CD8-positive, alpha-beta memory T cell (primary cell): ENCODE data around the gene ARHGEF38. TPM values are rescaled to one million over a fixed set of nuclear protein-coding genes. Genes with fewer than 3 reads are reported as not detected.

Experiments used
- CTCF ChIA-PET: fragments of 350-600 bp; sonication (Branson Sonifier 250); formaldehyde crosslinking; loops from one replicate; lab custom pipeline; 2021; ENCODE audit warnings: antibody characterized with exemption; lab: Charles Lee
- POLR2A ChIA-PET: fragments of 350-600 bp; sonication (Branson Sonifier 250); formaldehyde crosslinking; loops from one replicate; lab custom pipeline; 2021; ENCODE audit warnings: antibody characterized with exemption; lab: Charles Lee
- DNase-seq, 5 donors: peaks; one replicate each; pipeline versions ENCODE4 v3.0.0 to v3.0.0-alpha.2; 2020 to 2022; ENCODE audit warnings: mixed read lengths in 1 of 5
- H3K27ac ChIP-seq: one replicate; pipeline ENCODE4 v1.7.0; 2013; ENCODE audit warnings: low read depth, mild to moderate bottlenecking, low read length, moderate library complexity
- H3K27me3 ChIP-seq: 2 replicates; pipeline ENCODE4 v1.7.0; 2013; ENCODE audit warnings: low read length, mild to moderate bottlenecking; ENCODE audit not compliant: insufficient read depth, poor library complexity, severe bottlenecking
- H3K36me3 ChIP-seq: 2 replicates; pipeline ENCODE4 v1.7.0; 2013; ENCODE audit warnings: mild to moderate bottlenecking, low read length, moderate library complexity; ENCODE audit not compliant: insufficient read depth
- H3K4me1 ChIP-seq: 2 replicates; pipeline ENCODE4 v1.7.0; 2013; ENCODE audit warnings: mild to moderate bottlenecking, low read length, moderate library complexity; ENCODE audit not compliant: insufficient read depth
- H3K4me3 ChIP-seq: 2 replicates; pipeline ENCODE4 v1.7.0; 2013; ENCODE audit warnings: mild to moderate bottlenecking, low read length
- H3K9me3 ChIP-seq: 2 replicates; pipeline ENCODE4 v1.7.0; 2013; ENCODE audit warnings: mild to moderate bottlenecking, low read length
- H3K27ac Mint-ChIP-seq, 8 donors: one replicate each; pipeline ENCODE4 v1.8.0; 2020 to 2021; ENCODE audit warnings: mixed read lengths in 8 of 8, mild to moderate bottlenecking in 6 of 8, inconsistent platforms in 3 of 8, moderate library complexity in 3 of 8
- H3K27me3 Mint-ChIP-seq, 2 donors: one replicate each; pipeline ENCODE4 v1.8.0; 2020 to 2021; ENCODE audit warnings: mixed read lengths in 2 of 2, mild to moderate bottlenecking in 1 of 2, moderate library complexity in 1 of 2
- H3K36me3 Mint-ChIP-seq, 3 donors: one replicate each; pipeline ENCODE4 v1.8.0; 2020 to 2021; ENCODE audit warnings: mixed read lengths in 3 of 3, inconsistent platforms in 1 of 3, mild to moderate bottlenecking in 1 of 3
- H3K4me1 Mint-ChIP-seq, 3 donors: one replicate each; pipeline ENCODE4 v1.8.0; 2020 to 2021; ENCODE audit warnings: mixed read lengths in 3 of 3, inconsistent platforms in 1 of 3, mild to moderate bottlenecking in 1 of 3
- H3K4me3 Mint-ChIP-seq, 7 donors: one replicate each; pipeline ENCODE4 v1.8.0; 2020 to 2021; ENCODE audit warnings: mixed read lengths in 7 of 7, mild to moderate bottlenecking in 6 of 7, moderate library complexity in 4 of 7, inconsistent platforms in 2 of 7
- H3K9me3 Mint-ChIP-seq, 5 donors: one replicate each; pipeline ENCODE4 v1.8.0; 2020 to 2022; ENCODE audit warnings: mixed read lengths in 5 of 5, mild to moderate bottlenecking in 3 of 5, moderate library complexity in 2 of 5, inconsistent platforms in 1 of 5
- polyA plus RNA-seq: library from polyadenylated mRNA; unstranded; fragments of 300-500 nt; fragmentation: Illumina TruSeq; gene quantifications from one replicate; pipeline ENCODE4 v1.2.3, GENCODE V29; 2021
- total RNA-seq, 2 experiments: library from RNA; stranded (reverse); gene quantifications; one replicate each; pipeline ENCODE4 v1.2.3, GENCODE V29; 2021

Gene ARHGEF38
- total RNA-seq (not detected), polyA plus RNA-seq (not detected)

DNA sequence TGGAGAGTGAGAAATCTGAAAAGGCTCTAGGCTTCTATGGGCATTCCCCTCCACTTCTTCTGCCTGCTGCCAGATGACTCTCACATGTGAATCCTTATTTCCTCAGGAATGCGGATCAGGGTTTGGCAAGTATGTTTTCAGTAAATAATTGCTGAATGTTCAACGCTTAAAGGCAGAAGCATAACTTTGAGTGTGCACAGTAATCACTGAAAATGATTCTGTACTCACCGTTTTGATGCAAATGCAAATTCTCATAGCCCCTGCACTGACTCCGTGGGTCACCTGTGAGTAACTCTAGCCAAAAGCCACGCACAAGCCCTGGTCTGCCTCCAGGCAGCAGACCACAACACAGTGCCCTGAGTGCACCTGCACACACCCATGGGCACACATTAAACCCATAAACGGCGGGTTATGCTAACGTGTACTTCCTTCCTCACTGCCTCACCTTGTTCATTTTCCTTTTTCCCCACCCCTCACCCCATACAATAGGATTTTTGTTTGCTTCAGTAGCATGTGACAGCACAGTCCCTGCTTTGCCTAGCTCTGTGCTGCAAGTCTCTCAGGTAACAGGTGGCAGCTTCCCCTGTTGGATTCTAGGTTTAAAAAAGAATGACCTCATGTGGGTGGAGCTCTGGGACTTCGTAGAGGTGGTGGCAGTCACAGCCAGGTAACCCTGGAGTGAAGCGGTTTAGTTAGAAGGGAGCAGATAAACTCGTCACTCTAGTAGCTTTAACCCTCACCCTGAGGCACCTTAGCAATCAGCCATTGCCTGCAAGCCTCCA, at the start of gene ARHGEF38:
Gene ARHGEF38, plus strand, starts transcription at position 656 of the 782 bp plus-strand sequence. CDS start 146 bp downstream, outside the sequence.
- CTCF ChIA-PET = no interaction called here
- Mint-ChIP-seq H3K9me3 (no peaks in the 10 kb centered on the region), H3K4me1 (peaks cover 0 to 4% (median 0%) of the 10 kb centered on the region in 3 donors), H3K4me3 (no peak within 1 kb of the TSS), H3K27ac (no peak within 1 kb of the TSS), H3K27me3 (peaks cover 4 to 11% of the 10 kb centered on the region in 2 donors), H3K36me3 (no peaks in the 10 kb centered on the region)
- Histone ChIP-seq H3K27ac (no peak within 1 kb of the TSS), H3K36me3 (no peaks in the 10 kb centered on the region), H3K9me3 (no peaks in the 10 kb centered on the region), H3K4me3 (no peak within 1 kb of the TSS), H3K27me3 (no peaks in the 10 kb centered on the region), H3K4me1 (no peaks in the 10 kb centered on the region)
- DNase-seq = no peak
- POLR2A ChIA-PET = no interaction called here

GRCh38 chr4:105503484-105503883, 48.9 kb upstream of the ARHGEF38 start:
- H3K4me3 ChIP-seq = no peak overlapping the region
- DNase-seq = no peak
- ChIA-PET POLR2A (no interaction called here), CTCF (no interaction called here)
- Mint-ChIP-seq H3K36me3 (no peaks in the 10 kb centered on the region), H3K4me1 (no peaks in the 10 kb centered on the region), H3K9me3 (peaks cover 0 to 2% (median 0%) of the 10 kb centered on the region in 5 donors), H3K4me3 (no peak overlapping the region), H3K27me3 (no peaks in the 10 kb centered on the region), H3K27ac (no peak overlapping the region)
- no peaks in the 10 kb centered on the region for H3K9me3 ChIP-seq
- no peaks in the 10 kb centered on the region for H3K36me3 ChIP-seq
- H3K4me1 ChIP-seq = no peaks in the 10 kb centered on the region
- no peak overlapping the region for H3K27ac ChIP-seq
- H3K27me3 ChIP-seq = no peaks in the 10 kb centered on the region

- H3K36me3 ChIP-seq = no peaks in the 10 kb centered on the region
- H3K36me3 Mint-ChIP-seq = no peaks in the 10 kb centered on the region
- H3K27ac ChIP-seq = no peak overlapping the region
- H3K9me3 Mint-ChIP-seq = no peaks in the 10 kb centered on the region
- no peak for DNase-seq
- no peaks in the 10 kb centered on the region for H3K4me1 ChIP-seq
- H3K4me1 Mint-ChIP-seq = no peaks in the 10 kb centered on the region
- H3K27me3 Mint-ChIP-seq = no peaks in the 10 kb centered on the region
- H3K9me3 ChIP-seq = no peaks in the 10 kb centered on the region
- ChIA-PET CTCF (no interaction called here), POLR2A (no interaction called here)
- no peak overlapping the region for H3K4me3 Mint-ChIP-seq
- H3K27me3 ChIP-seq = no peaks in the 10 kb centered on the region
- H3K27ac Mint-ChIP-seq = no peak overlapping the region
- no peak overlapping the region for H3K4me3 ChIP-seq
Observed at GRCh38 chr4:105504744-105505143, 47.7 kb upstream of the ARHGEF38 start.

DNA sequence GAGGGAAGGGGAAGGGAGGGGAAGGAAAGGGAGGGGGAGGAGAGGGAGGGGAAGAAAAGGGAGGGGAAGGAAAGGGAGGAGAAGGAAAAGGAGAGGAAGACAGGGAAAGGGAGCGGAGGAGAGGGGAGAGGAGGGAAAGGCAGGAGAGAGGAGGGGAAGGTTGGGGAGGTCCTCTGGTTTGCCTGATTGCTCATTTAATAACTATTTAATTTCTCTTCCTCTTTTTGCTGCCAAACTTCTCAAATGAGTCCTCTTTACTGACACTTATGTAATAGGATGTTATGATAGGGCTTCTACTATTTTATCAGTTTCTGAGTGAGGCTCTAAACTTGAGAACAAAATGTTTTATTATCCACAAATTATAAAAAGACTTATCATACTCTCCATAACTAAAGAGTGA, 43.1 kb upstream of the ARHGEF38 start:
- Histone ChIP-seq H3K36me3 (no peaks in the 10 kb centered on the region), H3K9me3 (no peaks in the 10 kb centered on the region), H3K4me3 (no peak overlapping the region), H3K27me3 (no peaks in the 10 kb centered on the region), H3K27ac (no peak overlapping the region), H3K4me1 (no peaks in the 10 kb centered on the region)
- H3K27ac Mint-ChIP-seq = no peak overlapping the region
- H3K4me1 Mint-ChIP-seq = no peaks in the 10 kb centered on the region
- H3K36me3 Mint-ChIP-seq = no peaks in the 10 kb centered on the region
- CTCF ChIA-PET = no interaction called here
- H3K9me3 Mint-ChIP-seq = peaks cover 0 to 5% (median 0%) of the 10 kb centered on the region in 5 donors
- no peak for DNase-seq
- H3K4me3 Mint-ChIP-seq = no peak overlapping the region
- peaks cover 0 to 22% of the 10 kb centered on the region in 2 donors for H3K27me3 Mint-ChIP-seq
- POLR2A ChIA-PET = no interaction called here

GRCh38 chr4:105509714-105510113, 42.7 kb upstream of the ARHGEF38 start:
- H3K27ac Mint-ChIP-seq = no peak overlapping the region
- DNase-seq = no peak
- H3K4me3 ChIP-seq = no peak overlapping the region
- H3K9me3 ChIP-seq = no peaks in the 10 kb centered on the region
- peaks cover 0 to 5% (median 0%) of the 10 kb centered on the region in 5 donors for H3K9me3 Mint-ChIP-seq
- POLR2A ChIA-PET = no interaction called here
- H3K4me3 Mint-ChIP-seq = no peak overlapping the region
- peaks cover 1 to 22% of the 10 kb centered on the region in 2 donors for H3K27me3 Mint-ChIP-seq
- no peaks in the 10 kb centered on the region for H3K36me3 ChIP-seq
- CTCF ChIA-PET = no interaction called here
- H3K27me3 ChIP-seq = no peaks in the 10 kb centered on the region
- H3K36me3 Mint-ChIP-seq = no peaks in the 10 kb centered on the region
- H3K27ac ChIP-seq = no peak overlapping the region
- H3K4me1 ChIP-seq = no peaks in the 10 kb centered on the region
- H3K4me1 Mint-ChIP-seq = no peaks in the 10 kb centered on the region

DNA sequence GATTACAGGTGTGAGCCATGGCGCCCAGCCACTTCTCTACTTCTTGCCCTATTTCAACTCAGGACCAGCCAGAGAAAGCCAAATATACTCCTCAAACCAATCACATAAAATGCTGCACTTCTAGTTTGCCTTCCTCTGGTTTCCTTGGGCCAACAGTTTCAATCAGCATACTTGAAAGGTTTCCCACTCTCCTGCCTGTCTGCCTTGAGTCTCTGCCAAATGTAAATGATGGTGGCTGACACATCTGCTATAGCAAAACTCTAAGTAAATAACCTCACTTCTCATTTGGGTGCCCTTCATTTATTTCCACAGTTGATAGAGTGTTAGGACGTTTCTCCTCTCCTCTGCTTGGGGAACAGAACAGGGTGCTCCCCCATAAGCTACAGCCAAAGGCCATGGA, 42.2 kb upstream of the ARHGEF38 start:
- H3K27ac Mint-ChIP-seq = no peak overlapping the region
- H3K27me3 Mint-ChIP-seq = peaks cover 4 to 26% of the 10 kb centered on the region in 2 donors
- no peak for DNase-seq
- H3K36me3 Mint-ChIP-seq = no peaks in the 10 kb centered on the region
- no peak overlapping the region for H3K4me3 Mint-ChIP-seq
- Histone ChIP-seq H3K4me1 (no peaks in the 10 kb centered on the region), H3K9me3 (no peaks in the 10 kb centered on the region), H3K27me3 (no peaks in the 10 kb centered on the region), H3K4me3 (no peak overlapping the region), H3K36me3 (no peaks in the 10 kb centered on the region), H3K27ac (no peak overlapping the region)
- H3K9me3 Mint-ChIP-seq = peaks cover 0 to 8% (median 3%) of the 10 kb centered on the region in 5 donors
- ChIA-PET POLR2A (no interaction called here), CTCF (interaction anchor here (1.0 kb wide), 1 partner anchor 11 kb away, joined by 3 read pairs; no protein-coding TSS in a partner anchor)
- H3K4me1 Mint-ChIP-seq = no peaks in the 10 kb centered on the region

GRCh38 chr4:105520819-105521790, 31.3 kb upstream of the ARHGEF38 start:
- H3K27me3 Mint-ChIP-seq = peaks cover 3 to 36% of the 10 kb centered on the region in 2 donors
- CTCF ChIA-PET = interaction anchor here (1.2 kb wide), 1 partner anchor 10 kb away, joined by 3 read pairs; no protein-coding TSS in a partner anchor
- Histone ChIP-seq H3K9me3 (no peaks in the 10 kb centered on the region), H3K4me1 (no peaks in the 10 kb centered on the region), H3K4me3 (no peak overlapping the region), H3K36me3 (no peaks in the 10 kb centered on the region), H3K27me3 (no peaks in the 10 kb centered on the region), H3K27ac (no peak overlapping the region)
- POLR2A ChIA-PET = no interaction called here
- H3K36me3 Mint-ChIP-seq = no peaks in the 10 kb centered on the region
- DNase-seq = peak in 1 of 5 donors; percentile 2
- H3K9me3 Mint-ChIP-seq = peaks cover 0 to 2% (median 0%) of the 10 kb centered on the region in 5 donors
- H3K4me1 Mint-ChIP-seq = no peaks in the 10 kb centered on the region
- H3K27ac Mint-ChIP-seq = no peak overlapping the region
- H3K4me3 Mint-ChIP-seq = no peak overlapping the region

DNA sequence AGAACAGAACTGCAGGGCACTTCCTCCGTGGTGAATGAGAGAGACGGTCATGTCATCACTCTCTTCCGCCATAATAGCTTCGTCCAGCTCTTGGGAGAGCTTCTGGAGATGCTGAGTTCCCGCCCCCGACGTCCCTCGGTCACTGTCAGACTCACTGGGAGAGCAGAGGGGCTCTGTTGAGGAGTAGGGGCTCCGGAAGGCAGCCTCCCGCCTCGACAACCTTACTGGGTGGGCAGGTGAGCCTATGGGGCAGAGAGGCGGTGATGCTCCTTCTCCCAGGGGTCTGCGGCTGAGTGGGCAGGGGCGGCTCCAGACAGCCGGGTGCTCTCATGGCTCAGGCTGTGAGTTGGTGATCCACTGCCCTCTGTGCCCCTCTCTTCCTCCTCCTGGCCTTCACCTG, 25.8 kb upstream of the ARHGEF38 start:
- H3K27ac ChIP-seq = no peak overlapping the region
- no peaks in the 10 kb centered on the region for H3K4me1 ChIP-seq
- H3K9me3 ChIP-seq = no peaks in the 10 kb centered on the region
- H3K4me1 Mint-ChIP-seq = no peaks in the 10 kb centered on the region
- no peak for DNase-seq
- H3K36me3 Mint-ChIP-seq = no peaks in the 10 kb centered on the region
- H3K9me3 Mint-ChIP-seq = no peaks in the 10 kb centered on the region
- no peaks in the 10 kb centered on the region for H3K36me3 ChIP-seq
- no peak overlapping the region for H3K27ac Mint-ChIP-seq
- POLR2A ChIA-PET = no interaction called here
- no peak overlapping the region for H3K4me3 Mint-ChIP-seq
- H3K27me3 Mint-ChIP-seq = peaks cover 10 to 38% of the 10 kb centered on the region in 2 donors
- no peaks in the 10 kb centered on the region for H3K27me3 ChIP-seq
- no peak overlapping the region for H3K4me3 ChIP-seq
- CTCF ChIA-PET = no interaction called here
